OCI-LY7 (cell line): Measurements from ENCODE around the gene GSG1L2. TPM values are rescaled to one million over a fixed set of nuclear protein-coding genes. Genes with fewer than 3 reads are reported as not detected.

ENCODE experiments used
- BruUV-seq: library from RNA; stranded (reverse); fragments of 400-500 nt; replicated peaks from 2 replicates; lab custom pipeline; 2021; lab: Mats Ljungman, UMichigan
- CTCF ChIA-PET: fragments of 300-600 bp; sonication (Branson Sonifier 250); formaldehyde crosslinking; loops from one replicate; lab custom pipeline; 2022; ENCODE audit warnings: antibody characterized with exemption; ENCODE audit not compliant: unreplicated experiment; lab: Charles Lee
- POLR2A ChIA-PET: fragments of 300-600 bp; sonication (Branson Sonifier 250); formaldehyde crosslinking; loops from one replicate; lab custom pipeline; 2022; ENCODE audit warnings: antibody characterized with exemption; lab: Charles Lee
- DNase-seq: peaks from one replicate; pipeline ENCODE4 v3.0.0-alpha.2; 2015; ENCODE audit warnings: low spot score
- H2AFZ ChIP-seq: fragments of 200-600 bp; sonication (generic), shearing (Covaris generic); 2 replicates; pipeline ENCODE4 v1.6.1; 2014; ENCODE audit warnings: mild to moderate bottlenecking, antibody characterized with exemption, low read length, moderate library complexity
- H3K27ac ChIP-seq: fragments of 200-600 bp; sonication (generic); 2 replicates; pipeline ENCODE4 v1.5.1; 2014; ENCODE audit warnings: mixed run types, low read depth, mild to moderate bottlenecking, moderate library complexity, low read length, inconsistent platforms; ENCODE audit not compliant: poor library complexity, severe bottlenecking
- H3K36me3 ChIP-seq: fragments of 200-600 bp; sonication (generic); 2 replicates; pipeline ENCODE4 v1.6.1; 2014; ENCODE audit warnings: mild to moderate bottlenecking, antibody characterized with exemption, low read length, moderate library complexity, mixed read lengths; ENCODE audit not compliant: insufficient read depth
- H3K4me1 ChIP-seq: fragments of 200-600 bp; sonication (generic); 2 replicates; pipeline ENCODE4 v1.5.1; 2014; ENCODE audit warnings: mild to moderate bottlenecking, low read length; ENCODE audit not compliant: insufficient read depth, poor library complexity, severe bottlenecking
- H3K4me2 ChIP-seq: fragments of 200-600 bp; sonication (generic); 2 replicates; pipeline ENCODE4 v1.6.1; 2014; ENCODE audit warnings: mild to moderate bottlenecking, low read length
- H3K4me3 ChIP-seq: fragments of 200-600 bp; sonication (generic); 2 replicates; pipeline ENCODE4 v1.5.1; 2014; ENCODE audit warnings: mild to moderate bottlenecking, low read depth, low read length; ENCODE audit not compliant: poor library complexity, severe bottlenecking
- H3K79me2 ChIP-seq: fragments of 200-600 bp; sonication (generic); 2 replicates; pipeline ENCODE4 v1.6.1; 2016; ENCODE audit warnings: low read depth, mild to moderate bottlenecking, low read length, moderate library complexity, mixed read lengths; ENCODE audit not compliant: insufficient read depth
- H3K9me2 ChIP-seq: fragments of 200-600 bp; sonication (generic); 2 replicates; pipeline ENCODE4 v1.6.1; 2016; ENCODE audit warnings: mild to moderate bottlenecking, low read length, mixed read lengths; ENCODE audit not compliant: insufficient read depth
- H3K9me3 ChIP-seq: fragments of 200-600 bp; sonication (generic); 2 replicates; pipeline ENCODE4 v1.6.1; 2014; ENCODE audit warnings: mild to moderate bottlenecking, mixed run types, low read length, mixed read lengths
- H4K20me1 ChIP-seq: fragments of 200-600 bp; sonication (generic); 2 replicates; pipeline ENCODE4 v1.6.1; 2014; ENCODE audit warnings: mild to moderate bottlenecking, antibody characterized with exemption, low read length, moderate library complexity, mixed read lengths; ENCODE audit not compliant: insufficient read depth
- CTCF ChIP-seq: fragments of 200-600 bp; sonication (generic); conservative IDR thresholded peaks from 2 replicates; pipeline ENCODE4 v1.5.1; 2014; ENCODE audit warnings: mild to moderate bottlenecking, antibody characterized with exemption, low read length, moderate library complexity, mixed read lengths
- EZH2phosphoT487 ChIP-seq: fragments of 200-600 bp; sonication (generic); IDR thresholded peaks from 2 replicates; pipeline ENCODE4 v1.6.1; 2018; ENCODE audit warnings: low read depth, borderline replicate concordance, mild to moderate bottlenecking, mixed run types, antibody characterized with exemption, low read length, moderate library complexity, mixed read lengths
- intact Hi-C: fragments of 100-400 bp; cut with micrococcal nuclease; formaldehyde crosslinking; loops from one replicate; pipeline ENCODE4 v1.10.0; 2022; ENCODE audit not compliant: unreplicated experiment
- total RNA-seq, 2 experiments: library from RNA; depleted of rRNA in 1 of 2; stranded (reverse); fragments of >200 nt in 1 of 2; shearing (Covaris generic) in 1 of 2; gene quantifications; 2 replicates each; pipeline ENCODE4 v1.2.3, GENCODE V29; 2014 to 2022

GSG1L2 gene
- total RNA-seq, 2 experiments from 2014 or later: not detected

GRCh38 chr17:9755083-9755482, 66.8 kb downstream of the GSG1L2 start:
- H3K4me3 ChIP-seq: no peak overlapping the region
- H2AFZ ChIP-seq: no peak overlapping the region
- intact Hi-C loops: no loop called here
- TF ChIP-seq EZH2phosphoT487 (no peak), CTCF (no peak)
- no peak overlapping the region for H3K27ac ChIP-seq
- ChIA-PET CTCF (no interaction called here), POLR2A (interaction anchor here (0.7 kb wide), 1 partner anchor 1637 kb away, joined by 4 read pairs; no protein-coding TSS in a partner anchor)
- H3K36me3 ChIP-seq: no peaks in the 10 kb centered on the region
- BruUV-seq: no TSS peak
- H3K9me2 ChIP-seq: no peaks in the 10 kb centered on the region
- no peak overlapping the region for H3K4me2 ChIP-seq
- no peaks in the 10 kb centered on the region for H3K9me3 ChIP-seq
- H3K4me1 ChIP-seq: no peaks in the 10 kb centered on the region
- H4K20me1 ChIP-seq: no peaks in the 10 kb centered on the region
- DNase-seq: no peak
- no peaks in the 10 kb centered on the region for H3K79me2 ChIP-seq

Other genes with a start within 250 kb of the GSG1L2 start
- gene STX8, start 246.3 kb downstream of the GSG1L2 start, total RNA-seq (2014; rRNA removed; shearing (Covaris generic)): 69.0 and 88.1 TPM in 2 replicates
- gene STX8, start 246.3 kb downstream of the GSG1L2 start, total RNA-seq (2022): 56.7 and 65.0 TPM in 2 replicates
- not detected in 2 replicates for gene CFAP52, start 245.4 kb downstream of the GSG1L2 start, total RNA-seq (2014; rRNA removed; shearing (Covaris generic))
- gene CFAP52, start 245.4 kb downstream of the GSG1L2 start, total RNA-seq (2022): not detected in 2 replicates
- 2.7 and 2.9 TPM in 2 replicates for gene USP43, start 176.6 kb downstream of the GSG1L2 start, total RNA-seq (2014; rRNA removed; shearing (Covaris generic))
- 1.2 and 1.3 TPM in 2 replicates for gene USP43, start 176.6 kb downstream of the GSG1L2 start, total RNA-seq (2022)
- not detected in 2 replicates for gene DHRS7C, start 30.5 kb downstream of the GSG1L2 start, total RNA-seq (2014; rRNA removed; shearing (Covaris generic))
- gene DHRS7C, start 30.5 kb downstream of the GSG1L2 start, total RNA-seq (2022): not detected in 2 replicates
- not detected in 2 replicates for gene GLP2R, start 3.8 kb upstream of the GSG1L2 start, total RNA-seq (2014; rRNA removed; shearing (Covaris generic))
- not detected in 2 replicates for gene GLP2R, start 3.8 kb upstream of the GSG1L2 start, total RNA-seq (2022)
- gene RCVRN, start 83.2 kb upstream of the GSG1L2 start, total RNA-seq (2014; rRNA removed; shearing (Covaris generic)): not detected in 2 replicates
- gene RCVRN, start 83.2 kb upstream of the GSG1L2 start, total RNA-seq (2022): not detected in 2 replicates